ENCODE measurements around the gene ARMH4.

GRCh38 chr14:58198086-58198485 lies 46.1 kb upstream of the ARMH4 start:
- TF ChIP-seq EP300 (conservative IDR thresholded peaks at IDR 0.05; ENCODE audit: poor library complexity, severe bottlenecking) (no peak), POLR2AphosphoS5 (IDR thresholded peaks at IDR 0.05) (no peak), CTCF (IDR thresholded peaks at IDR 0.05; ENCODE audit: poor library complexity, severe bottlenecking) (no peak)

Measured in neural cell (in vitro differentiated cells).